Muscle layer of duodenum (tissue), 2 donors: Measurements from ENCODE around the gene PIK3AP1.

Experiments used
- H3K27ac ChIP-seq: one replicate; pipeline ENCODE4 v1.7.0; 2013; ENCODE audit warnings: mild to moderate bottlenecking, low read length
- H3K27me3 ChIP-seq: one replicate; pipeline ENCODE4 v1.7.0; 2013; ENCODE audit warnings: low read depth, mild to moderate bottlenecking, control low read depth, low read length
- H3K36me3 ChIP-seq, 2 donors: one replicate each; pipeline ENCODE4 v1.7.0; 2013; ENCODE audit warnings: low read length in 2 of 2, control low read depth in 1 of 2, mild to moderate bottlenecking in 1 of 2; ENCODE audit not compliant: insufficient read depth in 2 of 2, control insufficient read depth in 1 of 2
- H3K4me1 ChIP-seq, 2 donors: one replicate each; pipeline ENCODE4 v1.7.0; 2013; ENCODE audit warnings: low read length in 2 of 2, mild to moderate bottlenecking in 2 of 2, control low read depth in 1 of 2, moderate library complexity in 1 of 2; ENCODE audit not compliant: insufficient read depth in 2 of 2, control insufficient read depth in 1 of 2
- H3K4me3 ChIP-seq, 2 donors: one replicate each; pipeline ENCODE4 v1.7.0; 2013; ENCODE audit warnings: low read length in 2 of 2, low read depth in 1 of 2, mild to moderate bottlenecking in 1 of 2
- H3K9me3 ChIP-seq, 2 donors: one replicate each; pipeline ENCODE4 v1.7.0; 2013; ENCODE audit warnings: low read length in 2 of 2, control low read depth in 1 of 2, mild to moderate bottlenecking in 1 of 2; ENCODE audit not compliant: control insufficient read depth in 1 of 2
- donor health status: healthy.

Gene PIK3AP1

DNA sequence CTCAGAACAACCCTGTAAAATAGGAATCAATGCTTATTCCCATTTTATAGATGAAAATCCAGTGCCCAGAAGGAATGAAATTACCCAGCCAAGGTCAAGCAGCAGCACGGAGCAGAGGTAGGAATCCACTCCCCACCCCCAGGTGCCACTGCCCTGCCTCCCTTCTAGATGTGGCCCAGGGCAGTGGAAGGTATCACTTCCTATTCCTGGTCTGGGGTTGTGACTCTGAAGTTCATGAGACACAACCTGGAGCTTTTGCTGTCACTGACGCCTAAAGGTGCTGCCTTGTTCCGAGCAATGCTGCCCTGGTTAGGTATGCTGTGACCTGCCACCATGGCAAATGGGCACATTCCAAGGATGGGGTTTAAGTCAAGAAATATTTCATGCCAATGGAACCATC lies 53.6 kb downstream of the PIK3AP1 start:
- no peak overlapping the region for H3K27ac ChIP-seq
- no peaks in the 10 kb centered on the region for H3K4me1 ChIP-seq
- no peaks in the 10 kb centered on the region for H3K36me3 ChIP-seq
- no peaks in the 10 kb centered on the region for H3K27me3 ChIP-seq
- no peaks in the 10 kb centered on the region for H3K9me3 ChIP-seq
- no peak overlapping the region for H3K4me3 ChIP-seq

DNA sequence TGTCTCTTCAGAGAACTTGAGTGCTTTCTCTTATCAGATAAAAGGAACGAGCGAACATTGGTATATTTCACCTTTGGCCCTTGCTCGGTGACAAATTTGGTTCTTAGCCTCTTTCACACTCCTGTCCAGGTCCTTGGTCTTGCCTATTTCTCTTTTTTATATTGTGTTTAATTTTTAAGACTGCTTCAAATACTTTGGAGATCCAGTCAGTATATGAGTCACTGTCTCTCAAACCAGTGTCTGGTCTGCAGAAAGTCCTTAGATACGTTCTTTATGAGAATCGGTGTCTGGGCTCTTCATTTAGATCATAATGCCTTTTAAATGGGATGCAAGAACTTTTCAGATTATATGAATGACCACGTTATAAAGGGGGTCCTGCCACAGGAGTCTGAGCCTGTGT lies 55.0 kb downstream of the PIK3AP1 start:
- H3K27me3 ChIP-seq = no peaks in the 10 kb centered on the region
- no peak overlapping the region for H3K27ac ChIP-seq
- H3K9me3 ChIP-seq = no peaks in the 10 kb centered on the region
- H3K36me3 ChIP-seq = no peaks in the 10 kb centered on the region
- no peak overlapping the region for H3K4me3 ChIP-seq
- no peaks in the 10 kb centered on the region for H3K4me1 ChIP-seq

DNA sequence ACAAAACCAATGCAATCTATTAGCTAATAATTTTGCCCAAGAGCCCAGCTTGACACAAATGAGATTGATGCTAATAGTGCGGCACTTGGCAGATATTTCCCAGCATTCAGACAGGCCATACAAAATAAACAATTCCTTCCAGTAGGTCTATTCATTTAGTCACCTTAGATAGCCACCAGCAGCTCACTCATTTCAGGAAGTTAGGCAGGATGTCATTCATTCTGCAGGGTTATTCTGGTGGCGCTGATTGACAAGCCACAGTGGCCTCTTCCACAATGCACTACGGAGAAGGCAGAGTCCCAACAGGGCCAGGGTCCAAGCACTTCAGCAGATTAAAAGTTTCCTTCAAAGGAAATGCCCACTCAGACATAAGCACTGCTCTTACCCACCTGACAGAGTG lies 55.8 kb downstream of the PIK3AP1 start:
- H3K27me3 ChIP-seq = no peaks in the 10 kb centered on the region
- H3K9me3 ChIP-seq = no peaks in the 10 kb centered on the region
- H3K4me1 ChIP-seq = no peaks in the 10 kb centered on the region
- no peak overlapping the region for H3K27ac ChIP-seq
- H3K36me3 ChIP-seq = no peaks in the 10 kb centered on the region
- H3K4me3 ChIP-seq = no peak overlapping the region

DNA sequence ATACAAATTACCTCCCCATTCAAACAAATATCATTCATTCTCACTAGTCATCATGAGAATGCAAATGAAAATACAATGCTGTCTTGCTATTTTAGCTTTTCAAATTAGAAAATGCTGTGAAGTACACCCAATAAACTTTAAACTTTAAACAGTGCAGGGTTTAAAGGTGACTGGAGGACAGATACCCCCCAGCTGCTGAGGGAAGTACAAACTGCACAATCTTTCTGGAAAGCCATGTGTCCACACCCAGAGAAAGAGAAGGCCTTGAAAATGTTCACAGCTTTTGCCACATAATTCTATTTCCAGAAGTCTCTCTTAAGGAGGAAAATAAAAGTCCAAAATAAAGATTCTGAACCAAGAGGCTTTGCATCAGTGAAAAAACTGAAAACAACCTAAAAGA lies 56.5 kb downstream of the PIK3AP1 start:
- Histone ChIP-seq H3K27ac (no peak overlapping the region), H3K27me3 (no peaks in the 10 kb centered on the region), H3K4me3 (no peak overlapping the region), H3K9me3 (no peaks in the 10 kb centered on the region), H3K36me3 (no peaks in the 10 kb centered on the region), H3K4me1 (no peaks in the 10 kb centered on the region)

DNA sequence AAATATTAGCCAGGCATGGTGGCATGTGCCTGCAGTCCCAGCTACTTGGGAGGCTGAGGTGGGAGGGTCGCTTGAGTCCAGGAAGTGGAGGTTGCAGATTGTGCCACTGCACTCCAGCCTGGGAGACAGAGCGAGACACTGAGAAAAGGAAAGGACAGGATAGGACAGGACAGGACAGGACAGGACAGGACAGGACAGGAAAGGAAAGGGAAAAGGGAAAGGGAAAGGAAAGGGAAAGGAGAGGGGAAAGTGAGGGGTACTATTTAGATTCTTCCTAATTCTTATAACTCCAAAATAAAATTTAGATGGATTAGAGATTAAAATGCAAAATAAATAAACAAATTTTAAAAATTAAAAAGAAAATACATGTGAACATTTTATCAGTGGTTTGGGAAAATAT lies 58.7 kb downstream of the PIK3AP1 start:
- H3K36me3 ChIP-seq = no peaks in the 10 kb centered on the region
- H3K27me3 ChIP-seq = no peaks in the 10 kb centered on the region
- no peaks in the 10 kb centered on the region for H3K4me1 ChIP-seq
- H3K4me3 ChIP-seq = no peak overlapping the region
- no peak overlapping the region for H3K27ac ChIP-seq
- H3K9me3 ChIP-seq = no peaks in the 10 kb centered on the region

DNA sequence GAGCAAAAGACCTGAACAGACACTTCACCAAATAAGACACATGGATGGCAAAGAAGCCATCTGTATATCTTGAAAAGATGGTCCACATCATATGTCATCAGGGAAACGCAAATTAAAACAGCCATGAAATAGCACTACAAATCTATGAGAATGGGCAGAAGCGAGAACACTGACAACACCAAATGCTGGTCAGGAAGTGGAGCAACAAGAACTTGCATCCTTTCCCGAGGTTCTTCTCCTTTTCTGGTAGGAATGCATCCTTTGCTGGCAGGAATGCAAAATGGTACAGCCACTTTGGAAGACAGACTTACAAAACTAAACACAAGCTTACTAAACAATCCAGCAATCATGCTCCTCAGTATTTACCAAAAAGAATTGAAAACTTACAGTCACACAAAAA lies 60.0 kb downstream of the PIK3AP1 start:
- no peak overlapping the region for H3K27ac ChIP-seq
- H3K4me1 ChIP-seq = no peaks in the 10 kb centered on the region
- H3K36me3 ChIP-seq = no peaks in the 10 kb centered on the region
- H3K9me3 ChIP-seq = no peaks in the 10 kb centered on the region
- H3K27me3 ChIP-seq = no peaks in the 10 kb centered on the region
- no peak overlapping the region for H3K4me3 ChIP-seq

DNA sequence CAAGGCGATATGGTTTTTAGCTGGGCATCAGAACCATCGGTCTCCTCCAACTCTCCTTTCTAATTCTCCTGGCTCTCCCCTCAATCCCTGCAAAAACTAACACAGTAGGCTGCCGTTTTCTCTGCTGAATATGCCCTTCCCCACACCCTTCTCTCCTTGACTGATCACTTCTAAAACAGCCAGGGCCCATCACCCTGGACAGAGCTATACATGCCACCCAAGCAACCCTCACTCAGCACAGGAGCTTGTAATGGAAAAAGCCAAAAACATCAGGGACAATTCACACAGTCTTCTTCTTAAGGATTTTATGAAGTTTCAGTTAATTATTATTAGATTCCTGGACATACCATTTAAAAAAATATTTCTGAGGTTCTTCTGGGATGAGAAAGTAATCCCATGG lies 61.5 kb downstream of the PIK3AP1 start:
- Histone ChIP-seq H3K4me1 (no peaks in the 10 kb centered on the region), H3K4me3 (no peak overlapping the region), H3K27ac (no peak overlapping the region), H3K9me3 (no peaks in the 10 kb centered on the region), H3K36me3 (no peaks in the 10 kb centered on the region), H3K27me3 (no peaks in the 10 kb centered on the region)

DNA sequence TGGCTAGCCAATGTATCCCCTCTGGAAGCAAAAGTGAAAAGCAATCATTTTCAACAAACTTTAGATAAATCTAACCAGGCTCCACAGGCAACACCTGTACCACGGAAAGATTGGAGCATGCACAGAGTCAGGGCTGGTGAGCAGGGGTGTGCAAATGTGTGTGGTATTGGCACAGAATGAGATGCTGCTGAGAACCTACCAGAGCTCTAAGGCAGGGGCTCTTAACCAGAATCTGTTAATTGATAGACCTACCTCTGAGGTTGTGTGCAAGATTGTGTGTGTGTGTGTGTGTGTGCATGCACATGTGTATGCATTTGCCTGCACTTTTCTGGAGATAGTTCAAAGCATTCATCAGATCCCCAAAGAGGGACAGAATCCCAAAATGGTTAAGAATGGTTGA lies 62.9 kb downstream of the PIK3AP1 start:
- no peaks in the 10 kb centered on the region for H3K4me1 ChIP-seq

DNA sequence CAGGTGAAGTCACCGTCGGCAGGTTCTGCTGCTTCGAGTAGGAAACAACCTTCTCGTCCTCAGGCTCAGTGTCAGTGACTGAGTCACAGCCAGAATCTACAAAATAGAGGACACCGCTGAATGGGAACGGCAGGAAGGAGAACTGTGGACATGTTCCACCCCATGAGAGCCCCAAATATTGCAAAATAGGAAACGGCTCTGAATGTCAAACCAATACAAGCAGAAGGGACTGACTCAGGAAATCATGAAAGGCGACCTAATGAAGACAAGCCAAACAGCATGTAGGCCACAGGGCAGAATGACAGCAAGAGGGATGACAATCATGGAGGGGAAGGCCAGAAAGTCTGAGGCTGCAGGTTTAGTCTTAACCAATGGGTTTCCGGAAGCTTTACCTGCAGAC lies 63.5 kb downstream of the PIK3AP1 start:
- Histone ChIP-seq H3K27ac (no peak overlapping the region), H3K36me3 (no peaks in the 10 kb centered on the region), H3K4me3 (no peak overlapping the region), H3K27me3 (no peaks in the 10 kb centered on the region), H3K4me1 (no peaks in the 10 kb centered on the region), H3K9me3 (no peaks in the 10 kb centered on the region)

More for the DNA sequence above, 62.9 kb downstream of the PIK3AP1 start:
- Histone ChIP-seq H3K27ac (no peak overlapping the region), H3K27me3 (no peaks in the 10 kb centered on the region), H3K4me3 (no peak overlapping the region), H3K36me3 (no peaks in the 10 kb centered on the region), H3K9me3 (no peaks in the 10 kb centered on the region)

DNA sequence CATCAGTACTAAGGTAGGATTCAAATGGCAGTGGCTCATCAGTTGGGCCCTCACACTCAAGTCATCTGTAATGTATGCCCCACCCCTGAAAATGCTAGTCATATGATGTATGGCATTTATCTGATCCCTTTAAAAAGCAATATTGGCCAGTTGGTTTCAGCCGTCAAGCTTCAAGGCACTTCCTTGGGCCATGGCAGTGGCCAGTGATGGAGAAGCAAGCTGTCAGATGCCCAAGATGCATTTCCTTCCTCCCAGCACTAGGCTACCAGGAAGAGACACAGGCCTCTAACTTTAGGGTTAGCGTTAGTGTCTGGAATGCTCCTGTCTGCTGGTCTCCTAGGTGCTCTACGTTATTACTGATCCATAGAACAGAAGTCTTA lies 64.1 kb downstream of the PIK3AP1 start:
- Histone ChIP-seq H3K27ac (no peak overlapping the region), H3K4me1 (no peaks in the 10 kb centered on the region), H3K27me3 (no peaks in the 10 kb centered on the region), H3K4me3 (no peak overlapping the region), H3K36me3 (peaks cover 0 to 2% of the 10 kb centered on the region in 2 donors), H3K9me3 (no peaks in the 10 kb centered on the region)

DNA sequence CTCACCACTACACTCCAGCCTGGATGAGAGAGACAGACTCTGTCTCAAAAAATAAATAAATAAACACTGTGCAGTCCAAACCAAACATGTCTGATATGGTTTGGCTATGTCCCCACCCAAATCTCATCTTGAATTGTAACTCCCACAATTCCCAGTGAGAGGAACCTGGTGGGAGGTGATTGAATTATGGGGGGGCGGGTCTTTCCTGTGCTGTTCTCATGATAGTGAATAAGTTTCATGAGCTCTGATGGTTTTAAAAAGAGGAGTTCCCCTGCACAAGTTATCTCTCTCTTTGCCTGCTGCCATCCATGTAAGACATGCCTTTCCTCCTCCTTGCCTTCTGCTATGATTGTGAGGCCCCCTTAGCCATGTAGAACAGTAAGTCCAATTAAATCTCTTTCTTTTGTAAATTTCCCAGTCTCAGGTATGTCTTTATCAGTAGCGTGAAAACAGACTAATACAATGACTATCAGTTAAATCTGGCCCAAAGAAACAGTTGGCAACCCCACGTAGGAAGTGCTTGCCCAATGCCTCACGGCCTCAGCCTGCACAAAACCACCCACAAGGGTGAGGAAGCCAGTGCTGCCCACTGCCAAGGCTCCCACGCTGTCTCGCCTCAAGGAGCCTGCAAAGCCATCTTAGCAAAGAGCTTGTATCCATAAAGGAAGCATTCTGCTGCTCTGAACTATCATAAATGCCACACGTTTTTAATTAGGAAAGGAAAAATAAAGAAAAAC lies 64.7 kb downstream of the PIK3AP1 start:
- Histone ChIP-seq H3K4me1 (no peaks in the 10 kb centered on the region), H3K27ac (no peak overlapping the region), H3K4me3 (no peak overlapping the region), H3K9me3 (no peaks in the 10 kb centered on the region), H3K27me3 (no peaks in the 10 kb centered on the region), H3K36me3 (peaks cover 0 to 8% of the 10 kb centered on the region in 2 donors)

DNA sequence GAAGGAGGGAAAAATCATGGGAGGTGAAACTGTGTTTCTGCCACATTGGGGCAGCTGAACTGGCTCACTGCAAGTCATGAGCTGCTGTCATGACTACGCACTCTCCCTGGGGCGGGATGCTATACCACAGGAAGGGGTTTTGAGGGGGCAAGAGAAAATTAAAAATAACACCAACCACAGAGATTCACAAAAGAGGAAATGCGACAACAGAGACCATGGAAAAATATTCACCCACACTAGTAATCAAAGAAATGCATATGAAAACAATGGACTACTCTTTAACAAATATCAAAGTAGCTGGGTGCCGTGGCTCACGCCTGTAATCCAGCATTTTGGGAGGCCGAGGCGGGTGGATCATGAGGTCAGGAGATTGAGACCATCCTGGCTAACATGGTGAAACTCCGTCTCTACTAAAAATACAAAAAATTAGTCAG lies 68.3 kb downstream of the PIK3AP1 start:
- no peaks in the 10 kb centered on the region for H3K9me3 ChIP-seq
- no peaks in the 10 kb centered on the region for H3K4me1 ChIP-seq
- no peak overlapping the region for H3K27ac ChIP-seq
- H3K4me3 ChIP-seq = no peak overlapping the region
- no peaks in the 10 kb centered on the region for H3K27me3 ChIP-seq
- peaks cover 0 to 9% of the 10 kb centered on the region in 2 donors for H3K36me3 ChIP-seq
